IMR-90 (cell line): ENCODE measurements around the gene SH2D5. TPM values are rescaled to one million over a fixed set of nuclear protein-coding genes. Genes with fewer than 3 reads are reported as not detected.

Source experiments
- ATAC-seq: fragments of 200-7000 bp; cut with Tn5 transposase; 2 replicates; pipeline ENCODE4 v1.9.1; 2020; ENCODE audit warnings: low read depth, mild to moderate bottlenecking, moderate library complexity
- BruUV-seq: library from RNA; stranded (reverse); fragments of 400-500 nt; replicated peaks from 2 replicates; lab custom pipeline; 2021; lab: Mats Ljungman, UMichigan
- CTCF ChIA-PET: fragments of 300-600 bp; formaldehyde crosslinking; extraction: SDS; loops from one replicate; lab custom pipeline; 2021; ENCODE audit warnings: antibody characterized with exemption; lab: Yijun Ruan, JAX
- POLR2A ChIA-PET: fragments of 300-600 bp; sonication (Branson Sonifier 250); formaldehyde crosslinking; loops from one replicate; lab custom pipeline; 2022; ENCODE audit warnings: antibody characterized with exemption; ENCODE audit not compliant: unreplicated experiment; lab: Charles Lee
- DNase-seq: peaks from one replicate; pipeline ENCODE4 v3.0.0; 2013
- H2AFZ ChIP-seq: replicated peaks from 2 replicates; pipeline ENCODE3; 2013; ENCODE audit warnings: low read length, mild to moderate bottlenecking; ENCODE audit not compliant: poor library complexity
- H2AK5ac ChIP-seq: 2 replicates; pipeline ENCODE4 v1.6.1; 2013; ENCODE audit warnings: low read depth, low read length, inconsistent platforms
- H2AK9ac ChIP-seq: replicated peaks from 2 replicates; pipeline ENCODE3; 2013; ENCODE audit warnings: mild to moderate bottlenecking, low read depth, low read length, moderate library complexity; ENCODE audit not compliant: poor library complexity
- H2BK120ac ChIP-seq: 2 replicates; pipeline ENCODE4 v1.6.1; 2013; ENCODE audit warnings: low read depth, low read length, inconsistent platforms
- H2BK15ac ChIP-seq: 3 replicates; pipeline ENCODE4 v1.6.1; 2013; ENCODE audit warnings: low read depth, low read length, inconsistent platforms
- H2BK20ac ChIP-seq: 2 replicates; pipeline ENCODE4 v1.6.1; 2013; ENCODE audit warnings: low read depth, mild to moderate bottlenecking, inconsistent platforms, low read length, moderate library complexity
- H2BK5ac ChIP-seq: 2 replicates; pipeline ENCODE4 v1.6.1; 2013; ENCODE audit warnings: mild to moderate bottlenecking, low read depth, low read length, inconsistent platforms; ENCODE audit not compliant: poor library complexity, severe bottlenecking
- H3K14ac ChIP-seq: replicated peaks from 2 replicates; pipeline ENCODE4 v1.6.1; 2013; ENCODE audit warnings: low read depth, low read length, inconsistent platforms
- H3K18ac ChIP-seq: 2 replicates; pipeline ENCODE4 v1.6.1; 2013; ENCODE audit warnings: low read depth, low read length, control low read depth
- H3K23ac ChIP-seq: 2 replicates; pipeline ENCODE4 v1.6.1; 2013; ENCODE audit warnings: low read depth, low read length, inconsistent platforms
- H3K27ac ChIP-seq: 2 replicates; pipeline ENCODE4 v1.5.1; 2013; ENCODE audit warnings: mild to moderate bottlenecking, control low read depth, low read length; ENCODE audit not compliant: insufficient read depth
- H3K27me3 ChIP-seq: 2 replicates; pipeline ENCODE4 v1.6.1; 2013; ENCODE audit warnings: low read length; ENCODE audit not compliant: control insufficient read depth, insufficient read depth
- H3K36me3 ChIP-seq: 2 replicates; pipeline ENCODE4 v1.6.1; 2013; ENCODE audit warnings: low read length, mixed read lengths; ENCODE audit not compliant: control insufficient read depth, insufficient read depth
- H3K4ac ChIP-seq: 2 replicates; pipeline ENCODE4 v1.6.1; 2013; ENCODE audit warnings: low read depth, low read length, inconsistent platforms
- H3K4me1 ChIP-seq: 2 replicates; pipeline ENCODE4 v1.6.1; 2013; ENCODE audit warnings: low read length, mixed read lengths; ENCODE audit not compliant: control insufficient read depth, insufficient read depth
- H3K4me2 ChIP-seq: 2 replicates; pipeline ENCODE4 v1.6.1; 2013; ENCODE audit warnings: low read depth, mild to moderate bottlenecking, control low read depth, low read length, moderate library complexity
- H3K4me3 ChIP-seq: 2 replicates; pipeline ENCODE4 v1.5.1; 2013; ENCODE audit warnings: low read depth, mild to moderate bottlenecking, control low read depth, low read length, moderate library complexity; ENCODE audit not compliant: insufficient read depth
- H3K56ac ChIP-seq: 2 replicates; pipeline ENCODE4 v1.6.1; 2013; ENCODE audit warnings: low read length, inconsistent platforms; ENCODE audit not compliant: insufficient read depth; ENCODE audit errors: extremely low read depth
- H3K79me1 ChIP-seq, 2 experiments: 2 replicates each; pipeline ENCODE4 v1.6.1; 2013; ENCODE audit warnings: low read length in 2 of 2, inconsistent platforms in 1 of 2, low read depth in 1 of 2
- H3K9ac ChIP-seq: 2 replicates; pipeline ENCODE4 v1.6.1; 2013; ENCODE audit warnings: low read depth, low read length, control low read depth
- H3K9me1 ChIP-seq: 2 replicates; pipeline ENCODE4 v1.6.1; 2013; ENCODE audit warnings: low read length, inconsistent platforms; ENCODE audit not compliant: insufficient read depth
- H3K9me3 ChIP-seq: 2 replicates; pipeline ENCODE4 v1.6.1; 2013; ENCODE audit warnings: low read length; ENCODE audit not compliant: control insufficient read depth, insufficient read depth
- H4K20me1 ChIP-seq: 2 replicates; pipeline ENCODE4 v1.6.1; 2013; ENCODE audit warnings: low read length, inconsistent platforms; ENCODE audit not compliant: insufficient read depth
- H4K5ac ChIP-seq: 2 replicates; pipeline ENCODE4 v1.6.1; 2013; ENCODE audit warnings: mild to moderate bottlenecking, low read depth, low read length, control low read depth
- H4K8ac ChIP-seq, 2 experiments: 2 replicates each; pipeline ENCODE4 v1.6.1; 2013; ENCODE audit warnings: low read depth in 2 of 2, low read length in 2 of 2, control low read depth in 1 of 2, inconsistent platforms in 1 of 2
- H4K91ac ChIP-seq: 2 replicates; pipeline ENCODE4 v1.6.1; 2013; ENCODE audit warnings: low read depth, low read length, inconsistent platforms; ENCODE audit not compliant: insufficient read depth
- ELK1 ChIP-seq: fragments of 150-350 bp; IDR thresholded peaks from 2 replicates; pipeline ENCODE4 v1.6.1; 2016; ENCODE audit warnings: low read depth, mild to moderate bottlenecking, low read length, moderate library complexity, borderline replicate concordance
- FOS ChIP-seq: fragments of 150-350 bp; IDR thresholded peaks from 2 replicates; pipeline ENCODE4 v1.6.1; 2016; ENCODE audit warnings: low read depth, low read length
- MAFK ChIP-seq: IDR thresholded peaks from 2 replicates; pipeline ENCODE4 v1.6.1; 2012; ENCODE audit warnings: low read depth, low read length, improper control_type of control experiment
- MAZ ChIP-seq: IDR thresholded peaks from 2 replicates; pipeline ENCODE4 v1.6.1; 2012; ENCODE audit warnings: low read depth, mild to moderate bottlenecking, low read length, improper control_type of control experiment, moderate library complexity, borderline replicate concordance
- MXI1 ChIP-seq: IDR thresholded peaks from 2 replicates; pipeline ENCODE4 v1.6.1; 2012; ENCODE audit warnings: low read depth, mild to moderate bottlenecking, low read length, moderate library complexity, borderline replicate concordance
- RAD21 ChIP-seq: IDR thresholded peaks from 2 replicates; pipeline ENCODE4 v1.6.1; 2012; ENCODE audit warnings: low read length, improper control_type of control experiment
- RFX5 ChIP-seq: IDR thresholded peaks from 2 replicates; pipeline ENCODE4 v1.8.0; 2012; ENCODE audit warnings: low read depth, mild to moderate bottlenecking, low read length, moderate library complexity
- SMC3 ChIP-seq: fragments of 150-350 bp; IDR thresholded peaks from 2 replicates; pipeline ENCODE4 v1.6.1; 2016; ENCODE audit warnings: low read depth, mild to moderate bottlenecking, antibody characterized with exemption, low read length, moderate library complexity
- USF2 ChIP-seq: fragments of 150-350 bp; IDR thresholded peaks from 2 replicates; pipeline ENCODE4 v1.6.1; 2017; ENCODE audit warnings: mild to moderate bottlenecking, antibody characterized with exemption, low read length, low read depth
- WGBS, 2 experiments: methylation state at CpG; one replicate each; pipeline versions ENCODE4 v1.1.5 to v1.1.7; 2013; ENCODE audit warnings: missing lambda C conversion rate in 2 of 2; ENCODE audit not compliant: insufficient read length in 1 of 2; ENCODE audit errors: extremely low coverage in 2 of 2; 5-methylcytosine and 5-hydroxymethylcytosine counted together
- dilution Hi-C: fragments of 300-500 bp; cut with HindIII; formaldehyde crosslinking; loops from one replicate; pipeline ENCODE4 v1.14.3; 2018; ENCODE audit warnings: low sequenced_read_pairs; ENCODE audit not compliant: unreplicated experiment
- in situ Hi-C: fragments of 300-500 bp; cut with MboI; formaldehyde crosslinking; loops from 3 replicates; pipeline ENCODE4 v1.14.3; 2019; ENCODE audit warnings: low sequenced_read_pairs, inconsistent platforms, mixed read lengths
- intact Hi-C: fragments of 100-400 bp; cut with micrococcal nuclease; formaldehyde crosslinking; loops from 2 replicates; pipeline ENCODE4 v1.10.0; 2022
- polyA plus RNA-seq, 3 experiments: library from polyadenylated mRNA; depleted of rRNA; stranded (reverse); fragments of >200 nt; gene quantifications; 2 replicates each; pipeline ENCODE4 v1.2.3, GENCODE V29; 2012; ENCODE audit warnings: low replicate concordance in 1 of 3
- total RNA-seq: library from RNA; depleted of rRNA; stranded (reverse); fragments of >200 nt; gene quantifications from 2 replicates; pipeline ENCODE4 v1.2.3, GENCODE V29; 2012

Gene SH2D5
- total and polyA plus RNA-seq, 2 of the 4 experiments (the other 2 are of a cell fraction): 7.2 to 14.4 TPM

- dilution Hi-C loops: no loop called here
- H4K5ac ChIP-seq: no peak overlapping the region
- H3K4me2 ChIP-seq: no peak overlapping the region
- in situ Hi-C loops: loop anchor here (25.0 kb wide), 1 partner anchor 675 kb away; no protein-coding TSS in a partner anchor
- peaks cover 0 to 3% of the 10 kb centered on the region in 2 experiments; a peak in 1 of 4 replicates for H3K79me1 ChIP-seq
- H4K8ac ChIP-seq: no peak overlapping the region
- intact Hi-C loops: no loop called here
- H2BK15ac ChIP-seq: no peak overlapping the region
- TF ChIP-seq FOS (no peak), SMC3 (no peak), MAZ (no peak), USF2 (no peak), RAD21 (no peak), MXI1 (no peak), MAFK (no peak), RFX5 (no peak), ELK1 (no peak)
- no peak overlapping the region for H3K14ac ChIP-seq
- H2AFZ ChIP-seq: no peak overlapping the region
- H3K9me3 ChIP-seq: no peaks in the 10 kb centered on the region
- no peak overlapping the region for H3K4ac ChIP-seq
- no peak overlapping the region for H3K9ac ChIP-seq
- H3K27ac ChIP-seq: no peak overlapping the region
- H2AK9ac ChIP-seq: no peak overlapping the region
- H3K23ac ChIP-seq: no peak overlapping the region
- no peak overlapping the region for H4K91ac ChIP-seq
- DNase-seq: no peak
- CTCF ChIA-PET: interaction anchor here (1.0 kb wide), 1 partner anchor 10 kb away, joined by 3 read pairs; no protein-coding TSS in a partner anchor
- H2AK5ac ChIP-seq: no peak overlapping the region
- H3K4me3 ChIP-seq: no peak overlapping the region
- H3K9me1 ChIP-seq: no peaks in the 10 kb centered on the region
- no TSS peak for BruUV-seq
- H2BK20ac ChIP-seq: no peak overlapping the region
- H3K27me3 ChIP-seq: no peaks in the 10 kb centered on the region
- peaks cover 6% of the 10 kb centered on the region for H3K36me3 ChIP-seq
- H4K20me1 ChIP-seq: no peaks in the 10 kb centered on the region
- H3K18ac ChIP-seq: no peak overlapping the region
- POLR2A ChIA-PET: no interaction called here
- no peaks in the 10 kb centered on the region for H3K4me1 ChIP-seq
- H2BK5ac ChIP-seq: no peak overlapping the region
- H3K56ac ChIP-seq: no peak overlapping the region
- WGBS, 2 experiments: 87% methylated on average over 10 of the region's 26 CpGs; no CpG with 5 or more reads in 1 of the 2 experiments
- H2BK120ac ChIP-seq: no peak overlapping the region
- no peak for ATAC-seq
Observed at GRCh38 chr1:20686883-20687725, 45.4 kb downstream of the SH2D5 start.
